ENCODE results near the gene COL19A1.

Gene COL19A1

DNA sequence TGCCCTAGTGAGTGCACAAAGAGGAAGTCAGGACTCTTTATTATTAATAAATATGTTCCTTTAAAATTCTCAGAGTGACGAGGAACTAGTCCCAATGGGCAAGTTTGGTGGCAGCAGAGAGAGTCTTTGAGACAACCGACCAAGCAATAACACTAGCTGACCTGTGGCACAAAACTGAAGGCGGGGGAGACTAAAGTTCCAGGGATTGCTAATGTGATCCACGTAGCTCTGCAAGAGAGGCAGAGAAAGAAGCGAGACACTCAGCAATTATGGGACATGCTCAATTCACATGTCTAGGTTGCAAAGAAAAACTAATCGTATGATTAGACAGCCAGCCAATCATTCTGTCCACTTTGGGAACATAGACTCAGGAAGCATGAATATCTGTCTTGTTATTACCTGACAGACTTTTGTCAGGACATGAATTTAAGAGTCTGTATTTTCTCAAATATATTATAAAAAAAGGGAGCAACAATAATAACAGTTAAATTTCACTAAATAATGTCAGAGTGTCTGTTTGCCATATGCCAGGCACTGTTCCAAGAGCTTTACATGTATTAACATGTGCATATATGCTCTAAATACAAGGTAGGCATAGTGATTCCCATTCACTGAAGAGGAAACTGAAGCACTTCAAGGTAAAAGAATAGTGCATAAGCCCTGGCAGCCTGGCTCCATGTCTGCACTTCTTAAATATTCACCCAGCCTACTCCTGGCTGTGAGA lies 355.5 kb downstream of the COL19A1 start:
- DNase-seq (ENCODE audit: low read depth) = no peak

DNA sequence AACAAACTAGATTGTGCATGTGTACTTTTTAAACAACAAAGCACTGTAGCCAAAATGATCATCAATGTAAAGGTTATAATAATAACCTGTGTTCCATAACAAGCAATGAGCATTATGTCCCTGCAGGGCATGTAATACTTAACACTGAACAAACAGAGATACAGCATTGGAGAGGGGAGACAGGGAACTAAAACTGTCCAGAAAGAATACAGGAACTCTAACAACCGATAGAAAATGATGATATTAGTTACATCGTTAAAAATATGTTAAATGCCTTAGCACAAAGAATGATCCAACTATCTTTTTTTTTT lies 356.0 kb downstream of the COL19A1 start:
- DNase-seq (ENCODE audit: low read depth) = no peak

GRCh38 chr6:70225055-70225454 lies 358.7 kb downstream of the COL19A1 start:
- no peak for DNase-seq (ENCODE audit: low read depth)

DNA sequence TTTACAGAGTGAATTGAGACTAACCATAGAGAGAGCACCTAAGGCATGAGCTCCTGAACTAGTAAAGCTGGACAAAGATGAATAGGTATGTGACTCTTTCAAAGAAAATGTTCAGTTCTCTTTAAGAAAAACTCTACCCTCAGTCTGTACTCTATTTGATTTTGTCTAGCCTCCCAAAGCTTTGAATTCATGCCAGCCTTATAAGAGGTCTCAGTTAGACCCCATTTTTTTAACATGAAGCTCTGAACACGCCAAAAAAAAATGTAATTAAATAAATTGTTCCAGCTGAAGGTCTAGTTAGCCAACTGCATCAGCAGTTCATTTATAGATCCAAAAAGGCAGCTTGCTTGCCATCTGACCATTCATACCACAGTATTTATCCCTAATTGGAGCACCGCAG lies 365.0 kb downstream of the COL19A1 start:
- no peak for DNase-seq (ENCODE audit: low read depth)

DNA sequence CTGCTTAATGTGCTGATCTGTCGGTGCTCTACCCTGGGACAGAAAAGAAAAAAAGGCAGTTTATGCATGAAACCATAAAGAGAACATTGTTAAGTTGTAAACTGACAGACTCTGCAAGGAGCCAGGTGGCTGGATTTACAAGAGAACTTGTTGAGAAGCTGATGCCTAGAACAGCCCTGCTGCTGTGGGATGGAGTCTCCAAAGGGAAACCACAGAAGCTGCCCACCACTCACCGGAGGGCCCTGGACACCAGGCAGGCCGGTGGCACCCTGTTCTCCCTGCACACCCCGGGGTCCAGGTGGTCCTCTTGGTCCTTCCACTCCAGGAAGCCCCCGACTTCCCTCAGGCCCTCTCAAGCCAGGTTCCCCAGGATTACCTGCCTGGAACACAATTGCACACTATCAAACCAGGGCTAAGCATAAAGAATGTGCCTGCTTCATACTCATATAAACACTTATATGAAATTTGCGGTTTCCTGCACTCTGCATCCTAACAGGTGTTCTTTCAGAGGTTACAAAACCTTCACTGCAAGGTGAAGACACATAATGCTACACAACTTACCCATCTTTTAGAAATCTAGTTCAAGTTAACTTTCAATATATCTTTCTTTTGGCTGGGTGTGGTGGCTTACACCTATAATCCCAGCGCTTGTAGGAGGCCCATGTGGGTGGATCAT lies 368.3 kb downstream of the COL19A1 start:
- no peak for DNase-seq (ENCODE audit: low read depth)

- DNase-seq (ENCODE audit: low read depth) = no peak
Observed at GRCh38 chr6:70236343-70236742, 370.0 kb downstream of the COL19A1 start.

DNA sequence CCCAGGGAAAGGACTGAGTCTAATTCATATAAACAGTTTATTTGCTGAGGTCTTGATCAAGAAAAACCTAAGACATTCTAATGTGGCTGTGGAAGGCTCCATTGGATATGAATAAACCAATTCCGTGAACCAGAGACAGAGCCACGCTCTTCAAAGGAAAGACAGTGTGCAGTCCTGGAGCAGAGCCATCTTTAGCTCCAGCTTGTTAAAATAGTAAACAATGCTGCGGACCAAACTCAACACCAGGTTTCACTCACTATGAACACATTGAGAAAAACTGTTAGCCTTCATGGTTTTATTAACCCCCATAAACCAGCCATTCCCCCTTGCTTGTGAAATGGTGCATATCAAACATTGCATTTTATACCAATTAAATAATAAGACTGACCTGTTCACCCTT lies 374.7 kb downstream of the COL19A1 start:
- DNase-seq (ENCODE audit: low read depth) = no peak

GRCh38 chr6:70241991-70242420 lies 375.6 kb downstream of the COL19A1 start:
- no peak for DNase-seq (ENCODE audit: low read depth)

- DNase-seq (ENCODE audit: low read depth) = no peak
Observed at GRCh38 chr6:70246118-70246517, 379.8 kb downstream of the COL19A1 start.

DNA sequence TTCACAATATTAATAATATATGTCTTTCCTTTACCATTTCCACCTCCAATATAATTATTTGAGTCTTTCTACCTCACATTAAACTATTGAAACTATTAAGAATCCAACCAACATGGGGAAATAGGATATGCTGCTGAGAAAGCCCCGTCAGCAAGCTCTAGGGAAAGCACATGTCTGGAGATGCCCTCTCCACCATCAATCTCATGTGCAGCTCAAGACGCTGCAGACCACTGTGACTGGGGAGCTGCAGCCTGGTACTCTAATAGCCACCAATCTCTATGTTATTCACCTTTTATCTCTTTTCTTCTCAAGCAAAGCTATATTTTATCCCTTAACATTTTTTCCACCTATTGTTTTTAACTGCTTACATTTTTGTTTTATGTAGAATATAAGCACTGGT lies 386.2 kb downstream of the COL19A1 start:
- DNase-seq (ENCODE audit: low read depth) = no peak

- DNase-seq (ENCODE audit: low read depth) = no peak
Observed at GRCh38 chr6:70253923-70254322, 387.6 kb downstream of the COL19A1 start.

GRCh38 chr6:70254784-70255183 lies 388.4 kb downstream of the COL19A1 start:
- no peak for DNase-seq (ENCODE audit: low read depth)

GRCh38 chr6:70257768-70258273 lies 391.5 kb downstream of the COL19A1 start:
- DNase-seq (ENCODE audit: low read depth) = no peak

GRCh38 chr6:70258483-70258882 lies 392.1 kb downstream of the COL19A1 start:
- DNase-seq (ENCODE audit: low read depth) = no peak

All from HS-27A (cell line).